ENCODE results near the gene LSM6.

The LSM6 gene

GRCh38 chr4:146190456-146190855, 14.9 kb downstream of the LSM6 start:
- peaks cover 47% of the 10 kb centered on the region for H3K36me3 Mint-ChIP-seq (ENCODE audit: low read depth)
- no peak for TF ChIP-seq CTCF (IDR thresholded peaks at IDR 0.05)
- no peaks in the 10 kb centered on the region for H3K4me1 Mint-ChIP-seq
- no peak for DNase-seq
- H3K27me3 Mint-ChIP-seq (ENCODE audit: low read depth, poor library complexity): no peaks in the 10 kb centered on the region
- H3K4me3 Mint-ChIP-seq: no peak overlapping the region
- peak overlapping the region; percentile 63 for H3K27ac Mint-ChIP-seq
- no peaks in the 10 kb centered on the region for H3K9me3 Mint-ChIP-seq

GRCh38 chr4:146191766-146192458, 16.4 kb downstream of the LSM6 start:
- no peak overlapping the region for H3K27ac Mint-ChIP-seq
- TF ChIP-seq CTCF (IDR thresholded peaks at IDR 0.05): no peak
- no peak for DNase-seq
- H3K27me3 Mint-ChIP-seq (ENCODE audit: low read depth, poor library complexity): no peaks in the 10 kb centered on the region
- no peaks in the 10 kb centered on the region for H3K9me3 Mint-ChIP-seq
- H3K36me3 Mint-ChIP-seq (ENCODE audit: low read depth): peaks cover 42% of the 10 kb centered on the region
- H3K4me3 Mint-ChIP-seq: no peak overlapping the region
- no peaks in the 10 kb centered on the region for H3K4me1 Mint-ChIP-seq

GRCh38 chr4:146193628-146194027, 18.1 kb downstream of the LSM6 start:
- peaks cover 33% of the 10 kb centered on the region for H3K36me3 Mint-ChIP-seq (ENCODE audit: low read depth)
- no peak overlapping the region for H3K27ac Mint-ChIP-seq
- H3K9me3 Mint-ChIP-seq: peaks cover 5% of the 10 kb centered on the region
- DNase-seq: no peak
- no peak for TF ChIP-seq CTCF (IDR thresholded peaks at IDR 0.05)
- peaks cover 5% of the 10 kb centered on the region for H3K27me3 Mint-ChIP-seq (ENCODE audit: low read depth, poor library complexity)
- H3K4me1 Mint-ChIP-seq: no peaks in the 10 kb centered on the region
- no peak overlapping the region for H3K4me3 Mint-ChIP-seq

- Mint-ChIP-seq H3K27me3 (ENCODE audit: low read depth, poor library complexity) (peaks cover 5% of the 10 kb centered on the region), H3K4me1 (no peaks in the 10 kb centered on the region), H3K4me3 (no peak overlapping the region), H3K9me3 (peaks cover 8% of the 10 kb centered on the region), H3K27ac (no peak overlapping the region), H3K36me3 (ENCODE audit: low read depth) (peaks cover 30% of the 10 kb centered on the region)
- no peak for TF ChIP-seq CTCF (IDR thresholded peaks at IDR 0.05)
- no peak for DNase-seq
Measured at GRCh38 chr4:146194212-146194611, 18.7 kb downstream of the LSM6 start.

- H3K4me3 Mint-ChIP-seq: no peak overlapping the region
- peaks cover 7% of the 10 kb centered on the region for H3K36me3 Mint-ChIP-seq (ENCODE audit: low read depth)
- no peaks in the 10 kb centered on the region for H3K4me1 Mint-ChIP-seq
Measured at GRCh38 chr4:146202665-146203064, 27.1 kb downstream of the LSM6 start.

More at GRCh38 chr4:146202665-146203064, 27.1 kb downstream of the LSM6 start:
- DNase-seq: no peak
- Mint-ChIP-seq H3K9me3 (peaks cover 8% of the 10 kb centered on the region), H3K27ac (no peak overlapping the region), H3K27me3 (ENCODE audit: low read depth, poor library complexity) (peaks cover 3% of the 10 kb centered on the region)
- TF ChIP-seq CTCF (IDR thresholded peaks at IDR 0.05): no peak

All from nephron progenitor cell (in vitro differentiated cells).